ENCODE data around the gene ADAMTSL3. TPM values are rescaled to one million over a fixed set of nuclear protein-coding genes. Genes with fewer than 3 reads are reported as not detected.

Gene ADAMTSL3
- total RNA-seq, 1 donor from 2014 or later: 5.7 TPM

Other genes with a start within 250 kb of the ADAMTSL3 start
- not detected for gene SH3GL3, start 206.8 kb upstream of the ADAMTSL3 start, total RNA-seq